Naive thymus-derived CD8-positive, alpha-beta T cell (primary cell): ENCODE data around the gene KPNA4. TPM values are rescaled to one million over a fixed set of nuclear protein-coding genes. Genes with fewer than 3 reads are reported as not detected.
"Not testable (repeated sequence)": the region's sequence is repeated elsewhere in the genome, so short reads cannot be mapped to it uniquely, and the experiment has no call there.

ENCODE experiments used
- ATAC-seq, 2 donors: fragments of 150-1000 bp; cut with Tn5 transposase in 1 of 2; sonication (Bioruptor Pico), chemical (Tn5 transposase) in 1 of 2; 1 replicate in 1 of 2; 2 replicates in 1 of 2; pipeline ENCODE4 v1.10.0; 2021; ENCODE audit warnings: mild to moderate bottlenecking in 2 of 2, moderate library complexity in 2 of 2
- POLR2A ChIA-PET: fragments of 350-600 bp; sonication (Branson Sonifier 250); formaldehyde crosslinking; loops from one replicate; lab custom pipeline; 2021; ENCODE audit warnings: antibody characterized with exemption; lab: Charles Lee
- DNase-seq, 10 donors: peaks; one replicate each; pipeline versions ENCODE4 v3.0.0 to v3.0.0-alpha.2; 2020 to 2022
- H3K27ac Mint-ChIP-seq, 10 donors: one replicate each; pipeline ENCODE4 v1.8.0; 2020 to 2022; ENCODE audit warnings: mild to moderate bottlenecking in 10 of 10, mixed read lengths in 10 of 10, moderate library complexity in 4 of 10, inconsistent platforms in 1 of 10
- H3K27me3 Mint-ChIP-seq, 5 donors: one replicate each; pipeline ENCODE4 v1.8.0; 2021 to 2022; ENCODE audit warnings: mixed read lengths in 5 of 5
- H3K36me3 Mint-ChIP-seq, 3 donors: one replicate each; pipeline ENCODE4 v1.8.0; 2020 to 2022; ENCODE audit warnings: mixed read lengths in 3 of 3, mild to moderate bottlenecking in 2 of 3, inconsistent platforms in 1 of 3
- H3K4me1 Mint-ChIP-seq, 4 donors: one replicate each; pipeline ENCODE4 v1.8.0; 2021 to 2022; ENCODE audit warnings: mixed read lengths in 4 of 4
- H3K4me3 Mint-ChIP-seq, 10 donors: one replicate each; pipeline ENCODE4 v1.8.0; 2020 to 2022; ENCODE audit warnings: mild to moderate bottlenecking in 10 of 10, mixed read lengths in 10 of 10, moderate library complexity in 6 of 10, inconsistent platforms in 1 of 10
- H3K9me3 Mint-ChIP-seq, 9 donors: one replicate each; pipeline ENCODE4 v1.8.0; 2020 to 2022; ENCODE audit warnings: mixed read lengths in 9 of 9, mild to moderate bottlenecking in 3 of 9, inconsistent platforms in 1 of 9, moderate library complexity in 1 of 9
- polyA plus RNA-seq, 3 donors: library from polyadenylated mRNA; unstranded; fragments of 300-500 nt; fragmentation: Illumina TruSeq; gene quantifications; one replicate each; pipeline ENCODE4 v1.2.3, GENCODE V29; 2021
- total RNA-seq, 8 experiments: library from RNA in 2 of 8; stranded (reverse) in 2 of 8; gene quantifications; one replicate each; pipeline ENCODE4 v1.2.3 and lab custom pipeline; 2021 to 2026

KPNA4 gene
- total and polyA plus RNA-seq, 5 experiments from 2014 or later: 6.2 to 54.4 (median 8.1) TPM

DNA sequence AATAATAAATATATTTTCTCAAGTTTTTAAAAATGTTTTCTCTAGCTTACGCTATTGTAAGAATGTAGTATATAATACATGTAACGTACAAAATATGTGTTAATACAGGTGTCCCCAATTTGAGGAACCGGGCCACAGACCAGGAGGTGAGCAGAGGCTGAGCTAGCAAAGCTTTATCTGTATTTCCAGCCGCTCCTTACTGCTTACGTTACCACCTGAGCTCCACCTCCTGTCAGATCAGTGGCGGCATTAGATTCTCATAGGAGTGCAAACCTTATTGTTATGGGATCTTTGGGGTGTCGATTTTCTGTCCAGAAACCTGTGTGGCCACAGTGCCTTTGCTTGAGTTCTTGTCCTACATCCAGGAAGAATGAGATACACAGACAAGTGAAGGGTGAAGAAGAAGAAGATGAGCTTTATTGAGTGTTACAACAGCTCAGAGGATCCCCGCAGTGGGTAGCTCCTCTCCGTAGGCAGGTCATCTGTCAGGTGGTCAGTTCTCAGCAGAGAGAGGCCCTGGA is 105.9 kb downstream of the KPNA4 start:
- DNase-seq (no peak), ATAC-seq (no peak)
- Mint-ChIP-seq H3K27me3 (peaks cover 0 to 23% (median 3%) of the 10 kb centered on the region in 5 donors), H3K27ac (no peak overlapping the region), H3K4me1 (no peaks in the 10 kb centered on the region), H3K36me3 (no peaks in the 10 kb centered on the region), H3K9me3 (no peaks in the 10 kb centered on the region), H3K4me3 (no peak overlapping the region)
- POLR2A ChIA-PET: no interaction called here

DNA sequence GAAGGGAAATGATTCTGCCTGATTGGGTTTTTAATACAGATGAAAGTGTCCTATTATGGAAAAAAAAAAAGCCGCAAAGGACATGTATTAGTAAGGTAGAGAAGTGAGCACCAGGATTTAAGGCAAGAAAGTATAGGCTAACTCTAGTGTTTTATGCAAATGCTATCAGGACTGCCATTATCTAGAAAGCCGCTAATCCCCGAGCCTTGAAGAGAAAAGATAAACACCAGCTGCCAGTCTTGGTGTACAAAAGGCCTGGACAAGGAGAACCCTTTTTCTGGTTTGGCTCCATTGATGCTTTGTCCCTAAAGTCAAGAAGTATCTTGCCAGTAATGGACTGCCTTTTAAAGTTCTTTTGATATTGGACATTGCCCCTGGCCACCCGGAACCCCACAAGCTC is 107.2 kb downstream of the KPNA4 start:
- ATAC-seq: no peak
- no peak for DNase-seq
- no peaks in the 10 kb centered on the region for H3K4me1 Mint-ChIP-seq
- no peaks in the 10 kb centered on the region for H3K9me3 Mint-ChIP-seq
- no peak overlapping the region for H3K27ac Mint-ChIP-seq
- POLR2A ChIA-PET: no interaction called here
- H3K36me3 Mint-ChIP-seq: no peaks in the 10 kb centered on the region
- H3K4me3 Mint-ChIP-seq: no peak overlapping the region
- H3K27me3 Mint-ChIP-seq: peaks cover 0 to 19% (median under 1%) of the 10 kb centered on the region in 5 donors

DNA sequence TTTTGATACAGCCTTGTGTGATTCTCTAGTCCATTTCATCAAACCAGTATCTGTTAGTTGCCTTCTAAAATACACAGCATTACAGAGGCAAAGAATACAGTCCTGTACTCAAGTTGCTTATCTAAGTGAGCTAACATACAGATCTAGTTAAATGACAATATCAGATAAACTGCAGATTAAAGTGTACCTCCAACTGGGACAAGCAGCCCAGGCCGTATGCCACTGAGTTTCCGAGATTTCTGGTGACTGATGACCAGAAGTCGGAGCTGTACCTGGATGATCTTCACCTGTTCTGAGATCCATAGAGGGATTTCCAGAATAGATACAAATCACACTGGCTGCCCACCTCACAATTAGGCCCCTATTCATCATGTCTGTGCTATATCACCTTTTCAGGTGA is 109.5 kb downstream of the KPNA4 start:
- no peak for DNase-seq
- POLR2A ChIA-PET: no interaction called here
- no peak overlapping the region for H3K4me3 Mint-ChIP-seq

DNA sequence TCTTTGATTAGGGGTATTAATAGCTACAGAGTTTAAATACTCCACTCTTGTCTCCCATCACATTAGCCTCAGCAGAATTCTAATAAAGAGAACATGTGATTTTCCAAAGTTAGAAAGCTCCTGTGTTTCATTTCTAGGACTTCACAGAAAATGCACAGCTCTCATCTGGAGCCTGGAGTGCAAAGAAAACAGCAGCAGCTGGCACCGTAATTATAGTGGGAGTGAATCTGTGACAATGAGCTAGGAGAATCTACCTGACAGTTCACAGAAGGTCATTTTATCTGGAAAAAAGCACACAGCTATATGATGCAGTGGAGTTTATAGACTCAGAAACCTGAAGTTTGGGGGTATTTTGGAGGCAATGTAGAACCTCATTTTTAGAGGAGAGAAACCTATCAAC is 110.4 kb downstream of the KPNA4 start:
- Mint-ChIP-seq H3K27ac (no peak overlapping the region), H3K4me3 (no peak overlapping the region), H3K9me3 (no peaks in the 10 kb centered on the region), H3K27me3 (no peaks in the 10 kb centered on the region), H3K4me1 (peaks cover 2 to 7% (median 6%) of the 10 kb centered on the region in 4 donors), H3K36me3 (no peaks in the 10 kb centered on the region)
- POLR2A ChIA-PET: no interaction called here
- DNase-seq (no peak), ATAC-seq (no peak)

More for the DNA sequence above, 109.5 kb downstream of the KPNA4 start:
- no peaks in the 10 kb centered on the region for H3K36me3 Mint-ChIP-seq
- no peaks in the 10 kb centered on the region for H3K27me3 Mint-ChIP-seq
- H3K4me1 Mint-ChIP-seq: no peaks in the 10 kb centered on the region
- no peak for ATAC-seq
- H3K27ac Mint-ChIP-seq: no peak overlapping the region
- H3K9me3 Mint-ChIP-seq: no peaks in the 10 kb centered on the region

DNA sequence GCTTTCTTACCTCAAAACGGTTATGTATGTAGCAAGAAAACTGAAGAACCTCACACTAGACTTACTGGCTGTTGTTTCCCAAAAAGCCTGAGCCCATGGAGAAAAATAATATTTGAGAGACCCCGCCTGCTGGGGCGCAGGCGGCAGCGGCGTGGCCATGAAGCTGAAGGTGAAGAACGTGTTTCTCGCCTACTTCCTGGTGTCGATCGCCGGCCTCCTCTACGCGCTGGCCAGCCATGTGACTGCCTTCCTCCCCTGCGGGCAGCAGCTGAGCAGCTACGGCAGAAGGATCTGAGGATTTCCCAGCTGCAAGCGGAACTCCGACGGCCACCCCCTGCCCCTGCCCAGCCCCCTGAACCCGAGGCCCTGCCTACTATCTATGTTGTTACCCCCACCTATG is 113.1 kb downstream of the KPNA4 start:
- ATAC-seq, H3K4me3 Mint-ChIP-seq, POLR2A ChIA-PET, DNase-seq, H3K36me3 Mint-ChIP-seq, H3K27me3 Mint-ChIP-seq, H3K9me3 Mint-ChIP-seq: not testable (repeated sequence)
- Mint-ChIP-seq H3K4me1 (peaks cover 11 to 31% (median 21%) of the 10 kb centered on the region in 4 donors), H3K27ac (peak overlapping the region in 1 of 10 donors; percentile 73)

DNA sequence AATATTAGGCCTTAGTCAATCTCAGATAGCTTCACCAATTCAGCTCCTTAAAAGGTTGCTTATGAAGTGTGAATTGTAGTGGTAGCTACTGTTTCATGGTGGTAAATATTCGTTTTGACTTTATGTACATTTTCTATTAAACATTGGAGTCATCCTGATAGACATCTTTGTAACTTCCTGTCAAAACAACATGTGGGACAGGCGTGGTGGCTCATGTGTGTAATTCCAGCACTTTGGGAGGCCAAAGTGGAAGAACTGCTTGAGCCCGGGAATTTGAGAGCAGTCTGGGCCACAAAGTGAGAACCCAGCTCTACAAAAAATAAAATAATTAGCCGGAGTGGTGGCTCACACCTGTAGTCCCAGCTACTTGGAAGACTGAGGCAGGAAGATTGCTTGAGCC is 113.8 kb downstream of the KPNA4 start:
- no peaks in the 10 kb centered on the region for H3K27me3 Mint-ChIP-seq
- peaks cover 12 to 34% (median 22%) of the 10 kb centered on the region in 4 donors for H3K4me1 Mint-ChIP-seq
- H3K4me3 Mint-ChIP-seq: no peak overlapping the region
- no peaks in the 10 kb centered on the region for H3K9me3 Mint-ChIP-seq
- no peaks in the 10 kb centered on the region for H3K36me3 Mint-ChIP-seq
- DNase-seq (no peak), ATAC-seq (no peak)
- POLR2A ChIA-PET: no interaction called here
- peak overlapping the region in 1 of 10 donors; percentile 24 for H3K27ac Mint-ChIP-seq

DNA sequence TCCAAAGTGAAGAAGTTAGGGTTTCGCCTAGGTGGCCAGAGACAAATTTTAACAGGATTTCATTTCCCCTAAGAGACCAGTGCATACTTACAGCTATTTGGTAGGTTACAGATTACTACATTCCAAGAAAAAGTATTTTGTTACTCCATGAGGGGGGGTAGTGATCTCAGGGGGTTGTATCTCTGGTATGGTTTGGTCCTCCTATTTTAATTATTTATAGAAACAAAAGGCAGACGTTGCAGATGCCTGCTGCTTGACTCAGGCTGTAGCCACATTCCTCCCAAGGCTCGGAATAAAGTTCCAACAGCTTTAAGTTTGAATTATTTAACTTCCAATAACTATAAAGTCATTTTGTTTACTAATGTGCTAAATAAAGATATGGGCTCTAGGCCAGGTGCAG is 114.5 kb downstream of the KPNA4 start:
- no peak for ATAC-seq
- peaks cover 0 to 2% (median 0%) of the 10 kb centered on the region in 3 donors for H3K36me3 Mint-ChIP-seq
- POLR2A ChIA-PET: interaction anchor here (1.4 kb wide), 1 partner anchor 118 kb away, joined by 3 read pairs; no protein-coding TSS in a partner anchor
- no peaks in the 10 kb centered on the region for H3K9me3 Mint-ChIP-seq
- peak overlapping the region; percentile 91 to 100 (median 94) for H3K4me3 Mint-ChIP-seq
- no peak for DNase-seq
- H3K4me1 Mint-ChIP-seq: peaks cover 16 to 38% (median 27%) of the 10 kb centered on the region in 4 donors
- H3K27ac Mint-ChIP-seq: peak overlapping the region in 3 of 10 donors; percentile 88 to 96 (median 94)
- H3K27me3 Mint-ChIP-seq: no peaks in the 10 kb centered on the region

DNA sequence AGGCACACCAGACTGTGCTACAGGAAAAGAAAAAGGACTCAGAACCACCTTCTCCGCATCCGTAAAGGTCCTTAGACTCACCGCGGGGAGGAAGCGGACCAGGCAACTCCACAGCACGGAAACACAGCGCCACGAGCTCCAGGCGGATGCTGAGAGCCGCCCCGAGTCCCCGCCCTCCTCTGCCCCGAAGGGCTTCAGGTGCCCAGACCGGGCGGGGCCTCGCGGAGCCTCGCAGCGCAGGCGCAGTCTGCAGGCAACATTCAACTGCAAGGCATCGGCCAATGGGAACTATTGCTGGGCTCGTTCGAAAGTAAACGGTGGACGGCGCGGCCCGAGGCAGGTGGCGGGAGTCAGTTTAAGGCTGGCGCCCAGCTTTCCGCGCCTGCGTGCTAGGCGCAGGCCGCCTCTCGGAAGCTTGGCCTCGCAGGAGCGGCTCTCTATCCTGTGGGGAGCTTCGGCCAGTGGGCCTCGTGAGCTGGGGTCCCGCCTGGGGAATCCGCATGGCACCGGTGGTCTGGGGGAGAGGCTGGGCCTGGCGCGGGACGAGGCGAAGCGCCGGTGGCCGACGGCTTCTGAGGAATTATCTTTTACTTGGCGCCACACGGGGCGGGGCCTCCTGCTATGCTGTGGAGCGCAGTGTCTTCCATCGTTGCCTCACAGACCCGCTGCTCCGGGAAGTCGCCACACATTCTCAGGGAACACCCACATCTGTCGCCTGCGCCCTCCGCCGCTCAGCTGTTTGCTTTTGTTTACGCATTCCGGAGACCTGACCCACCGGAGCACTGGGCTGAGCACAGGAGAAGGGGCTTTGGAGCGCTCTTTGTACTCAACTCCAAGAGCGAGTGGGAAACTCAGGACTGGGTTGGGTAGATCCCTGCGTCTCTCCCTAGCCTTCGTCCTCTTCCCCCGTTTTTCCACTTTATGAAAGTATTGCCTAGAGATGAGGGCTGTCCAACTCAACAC is 115.5 kb downstream of the KPNA4 start, which contains the start of gene TRIM59:
Gene TRIM59, minus strand, starts transcription at position 151 of the 963 bp plus-strand sequence. CDS start 10,603 bp downstream, outside the sequence.
- no peaks in the 10 kb centered on the region for H3K27me3 Mint-ChIP-seq
- peak; percentile 84 to 97 (median 94) for DNase-seq
- no peaks in the 10 kb centered on the region for H3K9me3 Mint-ChIP-seq
- H3K4me1 Mint-ChIP-seq: peaks cover 16 to 39% (median 30%) of the 10 kb centered on the region in 4 donors
- ATAC-seq: peak; percentile 96 to 97
- H3K4me3 Mint-ChIP-seq: peak within 1 kb of the TSS; percentile 91 to 100 (median 94)
- peaks cover 0 to 6% (median 0%) of the 10 kb centered on the region in 3 donors for H3K36me3 Mint-ChIP-seq
- POLR2A ChIA-PET: interaction anchor here (0.8 to 1.7 kb wide), 6 partner anchors 11 to 306 kb away, joined by 3 to 14 read pairs (median 4); partner anchors contain the start of genes KPNA4 and PPM1L
- peak within 1 kb of the TSS; percentile 88 to 98 (median 94) for H3K27ac Mint-ChIP-seq

DNA sequence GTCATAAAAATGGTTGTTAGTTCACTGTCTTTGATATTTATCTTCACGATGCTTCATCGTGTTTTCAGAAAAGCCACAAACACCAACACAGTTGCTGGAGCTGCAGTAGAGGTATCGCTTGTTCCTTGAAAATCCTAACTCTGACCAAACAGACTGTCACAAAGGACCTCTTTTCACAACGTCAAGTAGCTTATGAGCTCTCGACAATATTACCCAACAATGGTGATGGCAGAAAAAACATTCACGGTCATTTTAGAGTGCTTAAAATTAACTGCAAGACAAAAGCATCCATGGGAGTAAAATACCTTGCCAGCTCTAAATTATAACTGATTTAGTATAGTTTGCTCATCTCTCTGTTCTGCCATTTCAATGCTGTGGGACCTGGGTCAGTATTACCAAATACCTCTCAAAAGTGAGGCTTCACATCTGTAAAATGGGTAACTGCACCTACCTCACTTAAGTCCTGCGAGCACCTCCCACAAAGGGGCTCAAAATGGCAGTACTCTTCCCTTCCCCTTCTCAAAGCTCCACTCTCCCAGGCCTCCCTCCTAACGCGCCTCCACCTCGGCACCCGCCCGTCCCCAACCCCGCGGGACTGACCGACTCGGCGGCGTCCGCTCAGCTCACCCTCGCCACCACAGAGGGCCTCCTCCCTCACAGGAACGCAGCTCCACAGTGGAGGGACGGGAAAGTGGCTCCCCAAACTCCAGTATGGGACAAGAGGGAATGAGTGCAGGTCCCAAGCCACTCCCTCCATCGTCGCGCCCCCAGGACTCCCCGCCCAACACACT is 116.3 kb downstream of the KPNA4 start:
- peak; percentile 38 to 47 for ATAC-seq
- Mint-ChIP-seq H3K4me1 (peaks cover 20 to 44% (median 35%) of the 10 kb centered on the region in 4 donors), H3K27me3 (no peaks in the 10 kb centered on the region), H3K4me3 (peak overlapping the region; percentile 91 to 100 (median 94)), H3K27ac (peak overlapping the region; percentile 88 to 98 (median 94)), H3K9me3 (no peaks in the 10 kb centered on the region), H3K36me3 (peaks cover 4 to 10% (median 5%) of the 10 kb centered on the region in 3 donors)
- DNase-seq: peak in 4 of 10 donors; percentile 11 to 64 (median 20)
- POLR2A ChIA-PET: interaction anchor here (0.6 to 1.7 kb wide), 9 partner anchors 10 to 1727 kb away, joined by 3 to 14 read pairs (median 4); partner anchors contain the start of genes KPNA4, NMD3 and PPM1L

DNA sequence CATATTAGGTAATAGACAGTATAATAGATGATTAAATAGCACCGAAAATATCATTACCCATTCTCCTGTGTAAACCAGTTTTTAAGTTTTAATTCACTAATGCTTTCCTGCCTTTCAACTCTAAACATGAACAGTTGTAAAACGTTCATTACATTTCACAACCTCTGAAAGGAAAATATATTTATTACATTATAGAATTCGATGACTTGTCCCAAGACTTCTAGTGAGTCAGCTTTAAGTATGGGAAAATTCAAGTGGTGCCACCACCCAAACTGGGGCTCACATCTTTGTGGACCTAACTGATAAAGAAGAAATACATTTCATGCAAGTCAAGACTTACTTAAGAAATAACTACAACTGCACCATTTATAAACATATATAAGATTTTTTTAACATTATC is 117.8 kb downstream of the KPNA4 start:
- ATAC-seq (no peak), DNase-seq (no peak)
- no peak overlapping the region for H3K27ac Mint-ChIP-seq
- peaks cover 4 to 22% (median 11%) of the 10 kb centered on the region in 3 donors for H3K36me3 Mint-ChIP-seq
- peak overlapping the region in 1 of 10 donors; percentile 15 for H3K4me3 Mint-ChIP-seq
- POLR2A ChIA-PET: no interaction called here
- peaks cover 20 to 44% (median 36%) of the 10 kb centered on the region in 4 donors for H3K4me1 Mint-ChIP-seq
- H3K27me3 Mint-ChIP-seq: no peaks in the 10 kb centered on the region
- no peaks in the 10 kb centered on the region for H3K9me3 Mint-ChIP-seq

DNA sequence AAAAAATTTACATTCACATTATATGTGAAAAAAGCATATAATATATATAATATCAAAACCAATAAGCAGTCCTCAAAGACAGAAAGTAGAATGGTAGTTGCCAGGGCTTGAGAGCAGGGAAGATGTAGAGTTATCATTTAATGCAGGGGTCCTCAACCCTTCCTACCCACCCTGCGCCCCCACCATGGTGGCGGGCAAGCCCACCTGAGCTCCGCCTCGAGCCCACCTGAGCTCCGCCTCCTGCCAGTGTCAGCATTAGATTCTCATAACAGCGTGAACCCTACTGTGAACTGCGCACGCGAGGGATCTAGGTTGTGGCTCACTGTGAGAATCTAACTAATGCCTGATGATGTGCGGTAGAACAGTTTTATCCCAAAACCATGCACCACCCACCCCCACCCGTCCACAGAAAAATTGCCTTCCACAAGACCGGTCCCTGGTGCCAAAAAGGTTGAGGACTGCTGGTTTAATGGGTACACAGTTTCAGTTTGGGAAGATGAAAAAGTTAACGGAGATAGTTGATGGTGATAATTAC is 118.8 kb downstream of the KPNA4 start:
- peak overlapping the region in 2 of 10 donors; percentile 30 to 32 for H3K4me3 Mint-ChIP-seq
- no peak for ATAC-seq
- POLR2A ChIA-PET: no interaction called here
- H3K9me3 Mint-ChIP-seq: no peaks in the 10 kb centered on the region
- H3K27ac Mint-ChIP-seq: peak overlapping the region in 1 of 10 donors; percentile 36
- no peaks in the 10 kb centered on the region for H3K27me3 Mint-ChIP-seq
- H3K4me1 Mint-ChIP-seq: peaks cover 20 to 45% (median 39%) of the 10 kb centered on the region in 4 donors
- peaks cover 4 to 27% (median 17%) of the 10 kb centered on the region in 3 donors for H3K36me3 Mint-ChIP-seq
- DNase-seq: no peak

DNA sequence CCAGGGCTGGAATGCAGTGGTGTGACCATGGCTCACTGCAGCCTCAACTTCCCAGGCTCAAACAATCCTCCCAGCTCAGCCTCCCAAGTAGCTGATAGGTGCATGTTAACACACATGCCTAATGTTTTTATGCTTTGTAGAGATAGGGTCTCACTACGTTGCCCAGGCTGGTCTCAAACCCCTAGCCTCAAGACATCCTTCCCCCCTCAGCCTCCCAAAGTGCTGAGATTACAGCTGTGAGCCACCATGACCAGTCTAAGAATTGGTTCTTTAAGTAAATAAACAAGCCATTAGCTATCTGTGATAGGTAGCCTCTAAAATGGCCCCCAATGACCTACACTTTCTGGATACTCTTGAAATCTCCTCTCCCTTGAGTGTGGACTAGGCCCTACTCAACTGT is 119.5 kb downstream of the KPNA4 start:
- DNase-seq: no peak
- H3K27ac Mint-ChIP-seq: no peak overlapping the region
- H3K4me3 Mint-ChIP-seq: peak overlapping the region in 1 of 10 donors; percentile 26
- H3K9me3 Mint-ChIP-seq: no peaks in the 10 kb centered on the region
- H3K36me3 Mint-ChIP-seq: peaks cover 4 to 27% (median 18%) of the 10 kb centered on the region in 3 donors
- H3K27me3 Mint-ChIP-seq: no peaks in the 10 kb centered on the region
- ATAC-seq: no peak
- POLR2A ChIA-PET: interaction anchor here (0.7 kb wide), 1 partner anchor 49 kb away, joined by 4 read pairs; no protein-coding TSS in a partner anchor
- H3K4me1 Mint-ChIP-seq: peaks cover 20 to 47% (median 40%) of the 10 kb centered on the region in 4 donors
